ENCODE data around the gene CLEC20A. TPM values are rescaled to one million over a fixed set of nuclear protein-coding genes. Genes with fewer than 3 reads are reported as not detected.
"Not testable (repeated sequence)": the region's sequence is repeated elsewhere in the genome, so short reads cannot be mapped to it uniquely, and the experiment has no call there.

The CLEC20A gene
- total and polyA plus RNA-seq, 2 experiments from 2014 or later = not detected

GRCh38 chr1:178506177-178506576 is 9.4 kb upstream of the CLEC20A start:
- Histone ChIP-seq H3K79me2 (ENCODE audit: insufficient read depth) (no peaks in the 10 kb centered on the region), H3K4me3 (no peak overlapping the region), H3K36me3 (ENCODE audit: low read depth) (no peaks in the 10 kb centered on the region), H3K4me1 (ENCODE audit: insufficient read depth) (no peaks in the 10 kb centered on the region), H3K9me2 (ENCODE audit: insufficient read depth) (no peaks in the 10 kb centered on the region), H4K20me1 (ENCODE audit: insufficient read depth) (no peaks in the 10 kb centered on the region), H3K9me3 (ENCODE audit: low read depth) (no peaks in the 10 kb centered on the region), H2AFZ (no peak overlapping the region), H3K9ac (no peak overlapping the region), H3K4me2 (ENCODE audit: unreplicated experiment) (no peak overlapping the region), H3K27me3 (replicated peaks; ENCODE audit: insufficient read depth) (no peaks in the 10 kb centered on the region), H3K27ac (no peak overlapping the region), H3F3A (ENCODE audit: insufficient read depth) (no peaks in the 10 kb centered on the region)
- TF ChIP-seq EZH2 (IDR thresholded peaks at IDR 0.05; ENCODE audit: insufficient read depth, poor library complexity, severe bottlenecking) (no peak), EZH2phosphoT487 (IDR thresholded peaks at IDR 0.05; ENCODE audit: insufficient read depth, low read depth) (no peak)
- in situ Hi-C loops (cut with MboI) = no loop called here
- DNase-seq = no peak
- 62 to 69% methylated on average over 6 of the region's 6 CpGs for WGBS, 2 experiments (ENCODE audit: low coverage in 1 of 2, low lambda C conversion rate in 2 of 2, missing lambda C conversion rate in 2 of 2)

- no peak overlapping the region for H3K27ac ChIP-seq
- no peaks in the 10 kb centered on the region for H3K4me1 ChIP-seq (ENCODE audit: insufficient read depth)
- H3K79me2 ChIP-seq (ENCODE audit: insufficient read depth) = no peaks in the 10 kb centered on the region
- no peak overlapping the region for H3K4me3 ChIP-seq
- no peak overlapping the region for H3K9ac ChIP-seq
- TF ChIP-seq EZH2phosphoT487 (IDR thresholded peaks at IDR 0.05; ENCODE audit: insufficient read depth, low read depth) (no peak), EZH2 (IDR thresholded peaks at IDR 0.05; ENCODE audit: insufficient read depth, poor library complexity, severe bottlenecking) (no peak)
- H3F3A ChIP-seq (ENCODE audit: insufficient read depth) = no peaks in the 10 kb centered on the region
- H4K20me1 ChIP-seq (ENCODE audit: insufficient read depth) = no peaks in the 10 kb centered on the region
- no peak overlapping the region for H2AFZ ChIP-seq
- no peaks in the 10 kb centered on the region for H3K27me3 ChIP-seq (replicated peaks; ENCODE audit: insufficient read depth)
- H3K36me3 ChIP-seq (ENCODE audit: low read depth) = no peaks in the 10 kb centered on the region
- in situ Hi-C loops (cut with MboI) = no loop called here
- no peak overlapping the region for H3K4me2 ChIP-seq (ENCODE audit: unreplicated experiment)
- WGBS, 2 experiments (ENCODE audit: low coverage in 1 of 2, low lambda C conversion rate in 2 of 2, missing lambda C conversion rate in 2 of 2) = 71 to 76% methylated on average over 4 of the region's 4 CpGs
- H3K9me2 ChIP-seq (ENCODE audit: insufficient read depth) = no peaks in the 10 kb centered on the region
- no peak for DNase-seq
- H3K9me3 ChIP-seq (ENCODE audit: low read depth) = no peaks in the 10 kb centered on the region
These were observed 7.5 kb upstream of the CLEC20A start for GRCh38 chr1:178504286-178504685.

- no peaks in the 10 kb centered on the region for H3K36me3 ChIP-seq (ENCODE audit: low read depth)
- no peak overlapping the region for H3K4me3 ChIP-seq
- in situ Hi-C loops (cut with MboI) = no loop called here
- no peaks in the 10 kb centered on the region for H3K9me3 ChIP-seq (ENCODE audit: low read depth)
- TF ChIP-seq EZH2 (IDR thresholded peaks at IDR 0.05; ENCODE audit: insufficient read depth, poor library complexity, severe bottlenecking) (no peak), EZH2phosphoT487 (IDR thresholded peaks at IDR 0.05; ENCODE audit: insufficient read depth, low read depth) (no peak)
- no peaks in the 10 kb centered on the region for H3K9me2 ChIP-seq (ENCODE audit: insufficient read depth)
- H3K4me1 ChIP-seq (ENCODE audit: insufficient read depth) = no peaks in the 10 kb centered on the region
- no peak overlapping the region for H3K4me2 ChIP-seq (ENCODE audit: unreplicated experiment)
- H3F3A ChIP-seq (ENCODE audit: insufficient read depth) = no peaks in the 10 kb centered on the region
- no peaks in the 10 kb centered on the region for H3K79me2 ChIP-seq (ENCODE audit: insufficient read depth)
- no peaks in the 10 kb centered on the region for H3K27me3 ChIP-seq (replicated peaks; ENCODE audit: insufficient read depth)
- H3K27ac ChIP-seq = no peak overlapping the region
- no peaks in the 10 kb centered on the region for H4K20me1 ChIP-seq (ENCODE audit: insufficient read depth)
- DNase-seq = no peak
- no peak overlapping the region for H2AFZ ChIP-seq
- H3K9ac ChIP-seq = no peak overlapping the region
- 41% methylated on average over 6 of the region's 6 CpGs for WGBS, 2 experiments (ENCODE audit: low coverage in 1 of 2, low lambda C conversion rate in 2 of 2, missing lambda C conversion rate in 2 of 2)
These were observed 7.1 kb upstream of the CLEC20A start for GRCh38 chr1:178503849-178504248.

- WGBS, 2 experiments (ENCODE audit: low coverage in 1 of 2, low lambda C conversion rate in 2 of 2, missing lambda C conversion rate in 2 of 2) = 83 to 85% methylated on average over 13 to 14 of the region's 14 CpGs
- H3K9me2 ChIP-seq (ENCODE audit: insufficient read depth); H3F3A ChIP-seq (ENCODE audit: insufficient read depth); H3K36me3 ChIP-seq (ENCODE audit: low read depth); H3K9ac ChIP-seq; H3K4me3 ChIP-seq; H2AFZ ChIP-seq; DNase-seq; in situ Hi-C loops (cut with MboI); H3K27me3 ChIP-seq (replicated peaks; ENCODE audit: insufficient read depth); H3K4me1 ChIP-seq (ENCODE audit: insufficient read depth); H3K9me3 ChIP-seq (ENCODE audit: low read depth); H3K4me2 ChIP-seq (ENCODE audit: unreplicated experiment); H4K20me1 ChIP-seq (ENCODE audit: insufficient read depth); H3K79me2 ChIP-seq (ENCODE audit: insufficient read depth); H3K27ac ChIP-seq: not testable (repeated sequence)
These were observed 6.6 kb upstream of the CLEC20A start for GRCh38 chr1:178503316-178503715.

- H3K9ac ChIP-seq = no peak overlapping the region
- H3K4me1 ChIP-seq (ENCODE audit: insufficient read depth) = no peaks in the 10 kb centered on the region
- H3K36me3 ChIP-seq (ENCODE audit: low read depth) = no peaks in the 10 kb centered on the region
- WGBS, 2 experiments (ENCODE audit: low coverage in 1 of 2, low lambda C conversion rate in 2 of 2, missing lambda C conversion rate in 2 of 2) = 67 to 74% methylated on average over 5 of the region's 5 CpGs
- no peak overlapping the region for H3K4me3 ChIP-seq
- no peaks in the 10 kb centered on the region for H3K9me3 ChIP-seq (ENCODE audit: low read depth)
- H3K27me3 ChIP-seq (replicated peaks; ENCODE audit: insufficient read depth) = no peaks in the 10 kb centered on the region
- H3K27ac ChIP-seq = no peak overlapping the region
- H3K9me2 ChIP-seq (ENCODE audit: insufficient read depth) = no peaks in the 10 kb centered on the region
- no peak overlapping the region for H2AFZ ChIP-seq
- in situ Hi-C loops (cut with MboI) = no loop called here
- no peaks in the 10 kb centered on the region for H3K79me2 ChIP-seq (ENCODE audit: insufficient read depth)
- no peak overlapping the region for H3K4me2 ChIP-seq (ENCODE audit: unreplicated experiment)
- DNase-seq = no peak
- no peaks in the 10 kb centered on the region for H4K20me1 ChIP-seq (ENCODE audit: insufficient read depth)
- TF ChIP-seq EZH2 (IDR thresholded peaks at IDR 0.05; ENCODE audit: insufficient read depth, poor library complexity, severe bottlenecking) (no peak), EZH2phosphoT487 (IDR thresholded peaks at IDR 0.05; ENCODE audit: insufficient read depth, low read depth) (no peak)
- no peaks in the 10 kb centered on the region for H3F3A ChIP-seq (ENCODE audit: insufficient read depth)
These were observed 6.1 kb upstream of the CLEC20A start for GRCh38 chr1:178502856-178503255.
